ENCODE measurements around the gene MYO10.

DNA sequence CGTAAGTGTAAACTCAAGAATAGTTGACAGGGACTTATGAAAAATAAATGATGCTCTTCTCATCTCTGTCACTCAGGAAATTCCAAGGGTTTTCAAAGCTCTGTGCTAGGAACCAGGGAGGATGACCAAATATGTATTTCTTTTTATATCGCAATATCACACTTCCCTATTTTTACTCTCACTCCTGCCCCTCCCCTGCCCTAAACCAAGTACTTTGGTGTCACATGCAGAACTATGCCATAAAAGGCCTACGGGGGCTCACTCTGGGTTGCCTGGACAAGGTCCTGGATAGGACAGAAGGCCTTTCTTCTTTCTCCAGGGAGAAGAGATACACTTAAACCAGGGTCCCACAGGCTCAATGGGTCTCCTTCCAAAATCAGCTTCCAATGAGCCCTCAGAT is 311.0 kb downstream of the MYO10 start:
- TF ChIP-seq CTCF (IDR thresholded peaks at IDR 0.05 in 4 of 5, conservative IDR thresholded peaks at IDR 0.05 in 1 of 5), result no peak
- TF ChIP-seq POLR2A (IDR thresholded peaks at IDR 0.05), result no peak
